ENCODE data around the gene NR6A1. TPM values are rescaled to one million over a fixed set of nuclear protein-coding genes. Genes with fewer than 3 reads are reported as not detected.
"Not testable (repeated sequence)": the region's sequence is repeated elsewhere in the genome, so short reads cannot be mapped to it uniquely, and the experiment has no call there.

Gene NR6A1
- total RNA-seq, 1 donor from 2014 or later, result 2.0 TPM

- DNase-seq, result no peak
Measured at GRCh38 chr9:124654431-124654830, 116.7 kb downstream of the NR6A1 start.

- DNase-seq, result no peak
Measured at GRCh38 chr9:124652615-124653393, 118.3 kb downstream of the NR6A1 start.

GRCh38 chr9:124652203-124652602 is 118.9 kb downstream of the NR6A1 start:
- DNase-seq, result no peak

GRCh38 chr9:124645274-124645673 is 125.8 kb downstream of the NR6A1 start:
- no peak for DNase-seq

GRCh38 chr9:124639637-124640036 is 131.5 kb downstream of the NR6A1 start:
- DNase-seq, result no peak

- DNase-seq, result no peak
Measured at GRCh38 chr9:124635285-124635684, 135.8 kb downstream of the NR6A1 start.

- no peak for DNase-seq
Measured at GRCh38 chr9:124632077-124632621, 139.0 kb downstream of the NR6A1 start.

GRCh38 chr9:124631326-124631725 is 139.8 kb downstream of the NR6A1 start:
- DNase-seq, result no peak

GRCh38 chr9:124629600-124629999 is 141.5 kb downstream of the NR6A1 start:
- no peak for DNase-seq

GRCh38 chr9:124628741-124629140 is 142.4 kb downstream of the NR6A1 start:
- no peak for DNase-seq

- no peak for DNase-seq
Measured at GRCh38 chr9:124626276-124626675, 144.8 kb downstream of the NR6A1 start.

GRCh38 chr9:124625087-124625486 is 146.0 kb downstream of the NR6A1 start:
- no peak for DNase-seq

GRCh38 chr9:124624735-124624992 is 146.4 kb downstream of the NR6A1 start:
- DNase-seq, result no peak

- no peak for DNase-seq
Measured at GRCh38 chr9:124623966-124624734, 147.0 kb downstream of the NR6A1 start.

- DNase-seq, result no peak
Measured at GRCh38 chr9:124622882-124623281, 148.2 kb downstream of the NR6A1 start.

GRCh38 chr9:124621371-124622328 is 149.5 kb downstream of the NR6A1 start:
- DNase-seq, result no peak

- DNase-seq, result no peak
Measured at GRCh38 chr9:124618476-124618875, 152.6 kb downstream of the NR6A1 start.

GRCh38 chr9:124617477-124618141 is 153.5 kb downstream of the NR6A1 start:
- peak; percentile 55 for DNase-seq

GRCh38 chr9:124616961-124617360 is 154.2 kb downstream of the NR6A1 start:
- no peak for DNase-seq

GRCh38 chr9:124615840-124616239 is 155.3 kb downstream of the NR6A1 start:
- DNase-seq, result not testable (repeated sequence)

GRCh38 chr9:124615100-124615742 is 155.9 kb downstream of the NR6A1 start:
- DNase-seq, result no peak

Measured in occipital lobe (tissue), 2 donors.